Measurements from ENCODE around the gene DEFB131B.
"Not testable (repeated sequence)": the region's sequence is repeated elsewhere in the genome, so short reads cannot be mapped to it uniquely, and the experiment has no call there.

Gene DEFB131B

DNA sequence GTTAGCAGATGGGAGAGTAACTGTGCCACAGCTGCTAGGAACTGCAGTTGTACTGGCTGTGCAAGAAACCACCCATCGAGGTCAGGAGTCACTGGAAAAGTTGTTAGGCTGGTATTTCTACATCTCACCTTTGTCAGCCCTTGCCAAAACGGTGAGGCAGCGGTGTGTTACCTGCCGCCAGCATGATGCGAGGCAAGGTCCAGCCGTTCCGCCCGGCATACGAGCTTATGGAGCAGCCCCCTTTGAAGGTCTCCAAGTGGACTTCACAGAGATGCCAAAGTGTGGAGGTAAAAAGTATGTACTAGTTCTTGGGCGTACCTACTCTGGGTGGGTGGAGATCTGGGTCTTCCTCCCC is 33.7 kb downstream of the DEFB131B start:
- DNase-seq: not testable (repeated sequence)

DNA sequence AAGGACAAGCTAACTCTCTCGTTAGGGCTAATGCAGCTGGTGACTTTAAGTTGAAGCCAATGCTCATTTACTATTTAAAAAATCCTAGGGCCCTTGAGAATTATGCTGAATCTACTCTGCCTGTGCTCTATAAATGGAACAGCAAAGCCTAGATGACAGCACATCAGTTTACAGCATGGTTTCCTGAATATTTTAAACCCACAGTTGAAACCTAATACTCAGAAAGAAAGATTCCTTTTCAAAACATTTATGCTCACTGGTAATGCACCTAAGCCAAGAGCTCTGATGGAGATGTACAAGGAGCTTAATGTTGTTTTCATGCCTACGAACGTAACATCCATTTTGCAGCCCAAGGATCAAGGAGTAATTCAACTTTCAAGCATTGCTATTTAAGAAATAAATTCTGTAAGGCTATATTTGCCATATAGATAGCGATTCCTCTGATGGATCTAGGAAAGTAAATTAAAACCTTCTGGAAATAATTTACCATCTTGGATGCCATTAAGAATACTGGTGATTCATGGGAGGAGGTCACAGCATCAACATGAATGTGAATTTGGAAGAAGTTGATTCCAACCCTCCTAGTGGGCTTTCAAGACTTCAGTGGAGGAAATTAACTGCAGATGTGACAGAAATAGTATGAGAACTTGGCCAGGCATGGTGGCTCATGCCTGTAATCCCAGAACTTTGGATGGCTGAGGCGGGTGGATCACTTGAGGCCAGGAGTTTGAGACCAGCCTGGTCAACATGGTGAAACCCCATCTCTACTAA is 35.7 kb downstream of the DEFB131B start:
- DNase-seq: no peak

DNA sequence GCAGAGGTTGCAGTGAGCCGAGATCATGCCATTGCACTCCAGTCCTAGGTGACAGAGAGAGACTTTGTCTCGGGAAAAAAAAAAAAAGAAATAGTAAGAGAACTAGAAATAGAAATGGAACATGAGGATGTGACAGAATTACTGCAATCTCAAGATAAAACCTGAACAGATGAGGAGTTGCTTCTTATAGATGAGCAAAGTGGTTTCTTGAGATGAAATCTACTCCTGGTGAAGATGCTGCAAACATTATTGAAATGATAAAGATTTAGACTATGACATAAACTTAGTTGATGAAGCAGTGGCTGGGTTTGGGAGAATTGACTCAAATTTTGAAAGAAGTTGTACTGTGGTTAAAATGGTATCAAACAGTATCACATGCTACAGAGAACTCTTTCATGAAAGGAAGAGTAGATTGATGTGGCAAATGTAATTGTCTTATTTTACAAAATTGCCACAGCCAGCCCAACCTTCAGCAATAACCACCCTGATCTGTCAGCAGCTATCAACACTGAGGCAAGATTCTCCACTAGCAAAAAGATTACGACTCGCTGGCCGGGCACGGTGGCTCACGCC is 36.5 kb downstream of the DEFB131B start:
- no peak for DNase-seq

DNA sequence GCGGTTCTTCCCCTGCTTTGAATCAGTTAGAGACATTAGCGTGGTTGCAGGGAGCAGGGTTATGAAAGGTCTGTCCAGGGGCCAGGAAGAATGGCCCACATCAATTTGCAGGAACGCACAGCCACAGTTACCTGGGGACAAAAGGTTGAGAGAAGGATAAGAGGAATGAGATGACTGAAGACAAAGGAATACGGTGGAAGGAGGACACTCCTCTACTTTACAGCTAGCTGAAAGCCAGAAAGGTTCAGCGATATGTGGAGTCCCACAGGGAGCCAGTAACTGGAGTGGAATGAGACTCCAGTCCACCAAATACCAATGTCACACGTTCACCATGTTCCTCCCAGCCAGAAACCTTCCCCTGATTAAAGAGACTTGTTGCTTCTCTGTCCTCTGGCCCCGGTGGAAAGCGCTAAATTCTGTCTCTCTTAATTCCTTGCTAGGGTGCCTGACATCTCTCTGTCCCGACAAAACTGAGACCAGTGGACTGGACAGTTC is 39.4 kb downstream of the DEFB131B start:
- DNase-seq: no peak

DNA sequence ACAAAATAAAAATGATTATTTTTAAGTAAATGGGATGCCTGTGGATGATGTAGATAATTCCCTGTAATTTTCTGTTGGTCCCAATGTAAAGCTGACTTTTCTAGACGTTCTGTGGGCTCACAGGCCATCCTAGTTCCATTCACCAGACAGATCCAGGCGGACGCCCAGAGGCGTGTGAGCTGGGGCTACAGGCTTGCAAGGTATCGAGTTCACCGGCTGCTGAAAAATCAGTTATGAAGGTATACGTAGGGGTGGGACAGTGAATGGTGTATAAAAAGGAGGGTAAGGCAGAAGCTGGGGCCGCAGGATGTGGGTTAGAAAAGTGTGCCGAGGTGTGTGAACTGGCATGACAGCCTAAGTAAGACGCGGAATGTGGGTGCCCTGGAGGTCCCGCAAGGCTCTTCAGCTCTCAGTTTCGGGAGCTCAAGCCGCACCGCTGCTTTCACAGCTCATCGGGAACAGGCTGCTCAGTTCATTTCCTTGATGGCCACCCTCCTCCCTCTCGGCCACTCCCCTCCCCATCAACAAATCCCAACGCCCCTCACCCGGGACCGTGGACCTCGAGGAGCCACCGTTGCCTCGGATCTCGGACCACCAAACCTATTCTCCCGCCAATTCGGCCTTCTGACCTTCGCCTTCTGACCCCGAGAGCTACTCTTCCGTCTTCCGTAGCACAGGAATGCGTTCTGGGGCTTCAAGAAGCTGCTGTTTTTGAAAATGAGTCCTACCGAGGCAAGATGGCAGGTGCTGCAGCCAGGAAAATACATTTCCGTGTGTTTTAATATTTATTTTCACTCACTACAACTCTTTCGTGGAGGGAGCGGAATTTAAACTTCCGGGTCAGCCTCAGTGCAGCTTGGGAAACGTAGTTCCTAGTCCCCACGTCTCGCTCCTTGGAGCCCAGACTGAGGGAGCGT is 49.8 kb downstream of the DEFB131B start, which contains the start of gene XNDC1N:
Gene XNDC1N, minus strand, starts transcription at position 775 of the 917 bp plus-strand sequence. CDS start 5,241 bp downstream, outside the sequence.
- peak in 1 of 2 donors; percentile 77 for DNase-seq

DNA sequence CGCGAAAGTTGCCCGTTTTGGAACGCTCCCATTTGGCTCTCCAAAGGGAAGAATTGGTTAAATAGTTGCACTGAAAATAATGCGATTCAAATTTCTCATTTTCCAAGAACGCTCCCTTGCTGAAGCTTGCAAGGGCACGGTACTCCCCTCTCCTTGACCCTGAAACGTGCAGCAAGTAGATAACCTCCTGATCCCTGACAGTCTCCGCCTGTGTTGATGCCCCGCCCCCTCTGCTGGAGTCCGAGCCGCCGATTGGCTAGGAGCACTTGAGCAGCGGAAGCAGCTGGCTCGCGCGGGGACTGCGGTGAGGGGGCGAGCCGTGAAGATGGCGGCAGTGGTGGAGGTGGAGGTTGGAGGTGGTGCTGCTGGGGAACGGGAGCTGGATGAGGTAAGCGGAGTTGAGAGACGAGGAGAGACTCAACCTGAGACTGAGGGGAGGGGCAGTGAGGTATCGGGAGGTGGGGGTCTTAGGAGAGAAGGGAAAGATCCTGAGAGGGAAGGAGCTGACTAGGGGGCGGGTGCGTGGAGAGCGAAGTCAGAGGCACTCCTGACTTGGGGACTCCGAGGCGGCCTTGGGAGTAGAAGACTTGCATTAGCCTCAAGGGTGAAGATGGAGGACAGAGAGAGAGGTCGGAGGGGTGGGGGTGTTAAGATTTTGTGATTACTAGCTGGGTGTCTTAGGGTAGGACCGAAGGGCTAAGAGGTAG is 50.6 kb downstream of the DEFB131B start, which contains the start of gene RNF121:
Gene RNF121, plus strand, starts transcription at position 310 of the 707 bp plus-strand sequence. Its CDS starts 16 bp downstream, at position 326.
- DNase-seq: peak; percentile 95 to 96

DNA sequence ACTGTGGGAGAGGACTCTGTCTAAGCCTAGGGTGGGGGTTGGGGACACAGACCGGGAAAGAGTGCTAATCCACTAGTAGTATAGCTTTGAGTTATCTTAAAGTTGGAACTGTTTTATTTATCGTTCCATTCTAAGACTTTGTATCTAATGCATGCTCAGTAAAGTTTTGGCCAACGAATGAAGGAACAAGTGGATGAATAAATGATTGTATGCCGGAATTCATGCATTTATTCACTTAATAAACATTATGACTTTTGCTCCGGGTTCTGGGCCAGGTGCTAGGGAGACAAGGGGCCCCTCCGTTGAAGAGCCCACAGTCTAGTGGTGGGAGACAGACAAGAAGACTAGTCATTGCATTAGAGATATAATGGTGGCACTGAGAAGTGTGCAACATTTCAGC is 51.2 kb downstream of the DEFB131B start:
- no peak for DNase-seq

DNA sequence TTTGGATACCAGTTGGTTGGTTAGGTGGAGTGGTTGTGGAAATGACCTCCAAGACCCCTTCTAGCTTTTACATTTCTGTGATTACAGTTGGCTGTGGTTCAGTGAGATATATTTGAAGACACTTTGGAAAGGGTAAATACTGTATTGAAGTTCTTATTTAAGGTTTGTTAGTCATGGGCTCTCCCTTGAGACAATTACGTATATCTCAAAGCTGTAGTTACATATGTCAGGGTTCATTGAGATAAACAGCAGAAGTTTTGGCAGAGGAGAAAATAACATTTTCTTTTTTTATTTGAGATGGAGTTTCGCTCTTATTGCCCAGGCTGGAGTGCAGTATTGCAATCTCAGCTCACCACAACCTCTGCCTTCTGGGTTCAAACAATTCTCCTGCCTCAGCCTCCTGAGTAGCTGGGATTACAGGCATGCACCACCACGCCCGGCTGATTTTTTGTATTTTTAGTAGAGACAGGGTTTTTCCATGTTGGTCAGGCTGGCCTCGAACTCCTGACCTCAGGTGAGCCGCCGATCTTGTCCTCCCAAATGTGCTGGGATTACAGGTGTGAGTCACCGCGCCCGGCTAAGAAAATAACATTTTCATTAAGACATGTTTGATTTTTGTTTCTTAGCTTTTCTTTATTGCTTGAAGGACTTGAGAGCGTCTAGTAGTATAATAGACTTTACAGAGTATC is 52.4 kb downstream of the DEFB131B start:
- DNase-seq: no peak

DNA sequence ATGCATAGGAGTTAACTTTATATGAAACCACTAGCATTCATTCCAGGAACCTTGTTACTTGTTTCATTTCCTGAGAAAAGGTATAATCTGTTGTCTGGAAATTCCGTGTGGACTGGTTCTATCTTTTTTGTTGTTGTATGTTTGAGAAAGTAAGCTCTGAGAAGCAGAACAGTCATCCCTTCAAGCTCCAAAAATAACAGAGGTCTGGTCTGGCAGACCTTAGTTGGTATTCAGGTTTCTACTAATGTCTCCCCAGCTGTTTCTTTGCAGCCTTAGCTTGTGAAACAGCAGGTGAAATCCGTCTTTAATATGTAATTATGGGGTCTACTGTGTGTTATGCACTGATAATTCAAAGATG is 53.0 kb downstream of the DEFB131B start:
- no peak for DNase-seq

DNA sequence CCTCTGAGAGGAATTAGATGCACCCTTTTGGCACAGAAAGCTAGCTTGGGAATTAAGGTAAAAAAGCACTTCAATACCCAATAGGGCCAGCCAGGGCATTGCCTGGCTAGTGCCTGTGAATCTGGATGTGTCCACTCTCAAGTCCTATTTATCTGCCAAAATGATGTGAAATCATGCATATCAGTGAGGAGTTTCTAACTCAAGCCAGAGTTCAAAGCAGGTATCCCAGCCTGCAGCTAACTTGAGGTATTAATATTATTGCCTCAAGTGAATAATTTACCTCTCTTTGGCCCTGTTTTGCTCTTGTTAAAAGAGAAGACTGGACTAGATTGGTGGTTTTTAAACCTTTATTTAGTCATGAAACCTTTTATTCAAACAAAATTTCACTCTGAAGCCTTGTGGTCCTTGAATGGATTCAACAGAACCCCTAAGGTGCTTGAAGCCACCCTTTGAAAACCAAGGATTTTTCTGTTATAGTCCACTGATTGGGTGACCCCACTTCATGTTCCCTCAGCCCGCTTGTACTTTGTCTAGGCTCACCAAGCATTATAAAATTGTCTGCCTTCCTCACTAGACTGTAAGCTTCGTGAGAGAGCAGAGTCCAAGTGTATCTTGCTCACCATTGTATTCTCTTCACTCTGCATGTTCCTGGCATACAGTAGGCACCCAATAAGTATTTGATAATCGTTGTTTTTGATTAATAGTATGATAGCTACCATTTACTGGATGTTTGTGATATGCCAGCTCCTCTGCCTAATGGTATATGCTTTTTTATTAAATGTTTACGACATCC is 55.1 kb downstream of the DEFB131B start:
- no peak for DNase-seq
